HEK293 (cell line): ENCODE results near the gene CPNE4.

Experiments used
- CTCF ChIA-PET: fragments of 350-600 bp; formaldehyde crosslinking; extraction: SDS; loops from one replicate; lab custom pipeline; 2021; ENCODE audit warnings: antibody characterized with exemption; lab: Yijun Ruan, JAX
- POLR2A ChIA-PET: fragments of 300-600 bp; formaldehyde crosslinking; extraction: SDS; loops from one replicate; lab custom pipeline; 2020; ENCODE audit warnings: antibody characterized with exemption, inconsistent platforms; lab: Yijun Ruan, JAX
- H3K27ac ChIP-seq: fragments of 200-500 bp; sonication (Bioruptor generic); 2 replicates; pipeline ENCODE4 v1.5.1; 2014; ENCODE audit warnings: low read depth, low read length, control low read depth, inconsistent platforms; ENCODE audit errors: extremely low read depth
- H3K36me3 ChIP-seq, 2 experiments: fragments of 200-500 bp in 1 of 2; sonication (Bioruptor generic) in 1 of 2; 1 replicate in 1 of 2; 2 replicates in 1 of 2; pipeline ENCODE4 v1.5.1; 2014 to 2017; ENCODE audit warnings: inconsistent platforms in 2 of 2, low read length in 2 of 2; ENCODE audit not compliant: control insufficient read depth in 2 of 2, insufficient read depth in 1 of 2
- H3K4me1 ChIP-seq: fragments of 200-500 bp; sonication (Bioruptor generic); 2 replicates; pipeline ENCODE4 v1.5.1; 2014; ENCODE audit warnings: mild to moderate bottlenecking, low read length, inconsistent platforms; ENCODE audit not compliant: control insufficient read depth, insufficient read depth
- H3K4me3 ChIP-seq: 2 replicates; pipeline ENCODE4 v1.5.1; 2011; ENCODE audit warnings: low read depth, mild to moderate bottlenecking, control low read depth, low read length, moderate library complexity
- H3K9me3 ChIP-seq: fragments of 200-500 bp; sonication (Bioruptor generic); 2 replicates; pipeline ENCODE4 v1.5.1; 2014; ENCODE audit warnings: low read depth, low read length, inconsistent platforms; ENCODE audit not compliant: control insufficient read depth, insufficient read depth
- GLIS1 ChIP-seq: fragments of 450-650 bp; formaldehyde crosslinking; IDR thresholded peaks from 2 replicates; pipeline ENCODE4 v1.5.1; 2016; ENCODE audit warnings: missing biosample characterization, missing genetic modification characterization
- GLIS2 ChIP-seq: fragments of 450-650 bp; formaldehyde crosslinking; IDR thresholded peaks from 2 replicates; pipeline ENCODE4 v1.5.1; 2016; ENCODE audit warnings: missing biosample characterization, missing genetic modification characterization
- MEIS1 ChIP-seq: sonication (generic); formaldehyde crosslinking; IDR thresholded peaks from 2 replicates; pipeline ENCODE4 v1.8.1; 2022; ENCODE audit warnings: missing genetic modification reagents, mild to moderate bottlenecking, borderline replicate concordance
- SP2 ChIP-seq: fragments of 450-650 bp; formaldehyde crosslinking; IDR thresholded peaks from 2 replicates; pipeline ENCODE4 v1.5.1; 2016; ENCODE audit warnings: missing biosample characterization, missing genetic modification characterization
- ZNF10 ChIP-seq: fragments of 450-650 bp; formaldehyde crosslinking; IDR thresholded peaks from 2 replicates; pipeline ENCODE4 v1.5.1; 2017; ENCODE audit warnings: missing biosample characterization, missing genetic modification characterization
- ZNF169 ChIP-seq: fragments of 450-650 bp; formaldehyde crosslinking; IDR thresholded peaks from 2 replicates; pipeline ENCODE4 v1.5.1; 2016; ENCODE audit warnings: missing biosample characterization, missing genetic modification characterization
- ZNF174 ChIP-seq: fragments of 450-650 bp; formaldehyde crosslinking; IDR thresholded peaks from 2 replicates; pipeline ENCODE4 v1.5.0; 2017; ENCODE audit warnings: missing biosample characterization, mild to moderate bottlenecking, missing genetic modification characterization
- ZNF2 ChIP-seq: fragments of 450-650 bp; formaldehyde crosslinking; IDR thresholded peaks from 2 replicates; pipeline ENCODE4 v1.5.1; 2016; ENCODE audit warnings: missing biosample characterization, missing genetic modification characterization
- ZNF223 ChIP-seq: fragments of 450-650 bp; formaldehyde crosslinking; IDR thresholded peaks from 2 replicates; pipeline ENCODE4 v1.5.1; 2016; ENCODE audit warnings: missing biosample characterization, missing genetic modification characterization
- ZNF324 ChIP-seq: fragments of 450-650 bp; formaldehyde crosslinking; IDR thresholded peaks from 2 replicates; pipeline ENCODE4 v1.5.1; 2016; ENCODE audit warnings: missing biosample characterization, missing genetic modification characterization
- ZNF335 ChIP-seq: fragments of 450-650 bp; formaldehyde crosslinking; conservative IDR thresholded peaks from 2 replicates; pipeline ENCODE4 v1.5.1; 2016; ENCODE audit warnings: missing biosample characterization, missing genetic modification characterization
- ZNF350 ChIP-seq: fragments of 450-650 bp; formaldehyde crosslinking; IDR thresholded peaks from 2 replicates; pipeline ENCODE4 v1.5.0; 2017; ENCODE audit warnings: missing biosample characterization, mild to moderate bottlenecking, missing genetic modification characterization
- ZNF391 ChIP-seq: fragments of 450-650 bp; formaldehyde crosslinking; IDR thresholded peaks from 2 replicates; pipeline ENCODE4 v1.5.1; 2016; ENCODE audit warnings: low read depth, missing biosample characterization, missing genetic modification characterization, borderline replicate concordance
- ZNF404 ChIP-seq: fragments of 450-650 bp; formaldehyde crosslinking; IDR thresholded peaks from 2 replicates; pipeline ENCODE4 v1.5.1; 2017; ENCODE audit warnings: missing biosample characterization, missing genetic modification characterization
- ZNF521 ChIP-seq: fragments of 450-650 bp; formaldehyde crosslinking; IDR thresholded peaks from 2 replicates; pipeline ENCODE4 v1.5.1; 2017; ENCODE audit warnings: missing biosample characterization, mild to moderate bottlenecking, missing genetic modification characterization
- ZNF530 ChIP-seq: fragments of 450-650 bp; formaldehyde crosslinking; IDR thresholded peaks from 2 replicates; pipeline ENCODE4 v1.5.1; 2016; ENCODE audit warnings: low read depth, missing biosample characterization, missing genetic modification characterization
- ZNF544 ChIP-seq: fragments of 450-650 bp; formaldehyde crosslinking; IDR thresholded peaks from 2 replicates; pipeline ENCODE4 v1.5.0; 2017; ENCODE audit warnings: missing biosample characterization, missing genetic modification characterization
- ZNF548 ChIP-seq: fragments of 450-650 bp; formaldehyde crosslinking; IDR thresholded peaks from 2 replicates; pipeline ENCODE4 v1.5.1; 2016; ENCODE audit warnings: missing biosample characterization, missing genetic modification characterization
- ZNF560 ChIP-seq: fragments of 450-650 bp; formaldehyde crosslinking; IDR thresholded peaks from 2 replicates; pipeline ENCODE4 v1.5.1; 2017; ENCODE audit warnings: missing biosample characterization, missing genetic modification characterization, borderline replicate concordance
- ZNF660 ChIP-seq: fragments of 450-650 bp; IDR thresholded peaks from 2 replicates; pipeline ENCODE4 v1.5.1; 2018; ENCODE audit warnings: missing biosample characterization, mild to moderate bottlenecking, missing genetic modification characterization
- ZNF747 ChIP-seq: fragments of 450-650 bp; formaldehyde crosslinking; IDR thresholded peaks from 2 replicates; pipeline ENCODE4 v1.5.1; 2016; ENCODE audit warnings: missing biosample characterization, missing genetic modification characterization
- ZNF76 ChIP-seq: fragments of 450-650 bp; formaldehyde crosslinking; IDR thresholded peaks from 2 replicates; pipeline ENCODE4; 2016; ENCODE audit warnings: low read depth, missing biosample characterization, missing genetic modification characterization, borderline replicate concordance
- ZSCAN23 ChIP-seq: fragments of 450-650 bp; formaldehyde crosslinking; IDR thresholded peaks from 2 replicates; pipeline ENCODE4 v1.5.1; 2016; ENCODE audit warnings: missing biosample characterization, missing genetic modification characterization
- ZXDB ChIP-seq: fragments of 450-650 bp; formaldehyde crosslinking; IDR thresholded peaks from 2 replicates; pipeline ENCODE4 v1.5.1; 2016; ENCODE audit warnings: missing biosample characterization, missing genetic modification characterization
- TF ChIP-seq, protein P1 (sequence below): fragments of 450-650 bp; formaldehyde crosslinking; IDR thresholded peaks from 2 replicates; pipeline ENCODE4 v1.5.1; 2016; ENCODE audit warnings: missing biosample characterization, missing genetic modification characterization
- TF ChIP-seq, protein P2 (sequence below): fragments of 450-650 bp; formaldehyde crosslinking; IDR thresholded peaks from 2 replicates; pipeline ENCODE4 v1.5.1; 2016; ENCODE audit warnings: missing biosample characterization, missing genetic modification characterization
- TF ChIP-seq, protein P3 (sequence below): fragments of 450-650 bp; formaldehyde crosslinking; IDR thresholded peaks from 2 replicates; pipeline ENCODE4; 2016; ENCODE audit warnings: missing biosample characterization, missing genetic modification characterization
- TF ChIP-seq, protein P4 (sequence below): fragments of 450-650 bp; formaldehyde crosslinking; optimal IDR thresholded peaks from 2 replicates; pipeline ENCODE3; 2016; ENCODE audit warnings: missing biosample characterization, mild to moderate bottlenecking, missing genetic modification characterization

CPNE4 gene

DNA sequence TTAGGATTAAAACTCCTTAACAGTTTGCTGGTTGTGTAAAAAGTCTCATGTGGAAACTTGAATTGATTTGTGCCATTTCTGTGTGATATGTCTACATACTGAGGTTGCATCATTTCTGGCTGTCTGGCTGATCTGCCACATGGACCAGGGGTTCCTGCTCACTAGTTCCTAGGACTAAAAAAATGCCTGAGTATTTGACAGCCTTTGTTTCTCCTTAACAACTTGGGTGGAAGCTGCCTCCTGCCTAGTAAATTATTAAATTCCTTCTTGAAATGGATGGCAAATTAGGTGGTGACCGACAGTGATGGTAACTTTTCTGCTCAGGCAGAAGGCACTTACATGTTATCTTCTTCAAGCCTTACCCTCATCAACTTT lies 305.2 kb downstream of the CPNE4 start:
- CTCF ChIA-PET: interaction anchor here (0.7 kb wide), 1 partner anchor 206 kb away, joined by 3 read pairs; no protein-coding TSS in a partner anchor
- no peaks in the 10 kb centered on the region for H3K4me1 ChIP-seq

DNA sequence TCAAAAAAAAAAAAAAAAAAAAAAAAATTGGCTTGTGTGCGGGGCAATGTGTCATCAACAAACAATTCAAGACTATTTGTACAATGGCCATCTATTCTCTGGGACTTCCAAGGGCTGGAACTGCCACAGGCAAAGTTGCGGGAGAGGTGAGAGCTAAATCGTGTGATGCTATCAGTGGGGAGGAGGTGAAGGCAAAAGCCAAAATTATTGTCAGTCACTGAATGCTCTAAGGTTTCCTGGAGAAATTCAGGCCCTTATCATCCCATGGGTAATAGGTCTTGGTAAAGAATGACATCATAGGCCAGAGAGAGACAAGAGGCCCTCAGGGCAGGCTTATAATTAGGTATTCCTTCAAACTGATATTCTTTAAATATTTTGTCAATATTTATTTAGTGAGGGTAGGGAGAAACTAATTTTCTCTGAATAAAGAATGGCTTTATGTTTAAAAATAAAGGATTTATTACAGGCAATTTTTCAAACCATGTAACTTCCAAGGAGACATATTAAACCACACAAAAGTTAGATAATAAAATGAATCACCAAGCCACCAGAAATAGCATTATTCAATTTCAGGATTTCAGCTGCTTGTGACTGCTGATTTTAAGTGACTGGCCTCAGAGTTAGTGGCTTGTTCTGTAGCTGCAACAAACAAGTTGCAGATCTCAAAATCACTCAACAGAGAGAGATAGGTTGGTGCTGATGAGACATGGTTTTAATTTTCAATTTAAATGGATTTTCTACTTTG lies 305.7 kb downstream of the CPNE4 start:
- Histone ChIP-seq H3K9me3 (no peaks in the 10 kb centered on the region), H3K36me3 (no peaks in the 10 kb centered on the region), H3K4me1 (no peaks in the 10 kb centered on the region), H3K27ac (no peak overlapping the region), H3K4me3 (no peak overlapping the region)
- CTCF ChIA-PET: interaction anchor here (0.6 to 0.7 kb wide), 3 partner anchors 24 to 205 kb away, joined by 3 to 5 read pairs (median 4); no protein-coding TSS in a partner anchor
- POLR2A ChIA-PET: no interaction called here
- no peak for TF ChIP-seq ZNF169
- TF ChIP-seq ZNF10: no peak
- peak; percentile 17; the same call in 1 of the 2 replicates for TF ChIP-seq GLIS1 (tag by site-specific recombination)
- no peak for TF ChIP-seq GLIS2 (tag by site-specific recombination)
- TF ChIP-seq ZNF544: no peak
- no peak for TF ChIP-seq ZNF521
- no peak for TF ChIP-seq ZNF223
- TF ChIP-seq ZNF350 (tag by site-specific recombination): no peak
- 0 out of 2 replicates have a peak, but pooled peaks have one; percentile 30 for TF ChIP-seq ZXDB
- no peak for TF ChIP-seq ZNF548 (tag by site-specific recombination)
- TF ChIP-seq ZNF660: peak; percentile 72
- no peak for TF ChIP-seq MEIS1
- TF ChIP-seq, protein P1, sequence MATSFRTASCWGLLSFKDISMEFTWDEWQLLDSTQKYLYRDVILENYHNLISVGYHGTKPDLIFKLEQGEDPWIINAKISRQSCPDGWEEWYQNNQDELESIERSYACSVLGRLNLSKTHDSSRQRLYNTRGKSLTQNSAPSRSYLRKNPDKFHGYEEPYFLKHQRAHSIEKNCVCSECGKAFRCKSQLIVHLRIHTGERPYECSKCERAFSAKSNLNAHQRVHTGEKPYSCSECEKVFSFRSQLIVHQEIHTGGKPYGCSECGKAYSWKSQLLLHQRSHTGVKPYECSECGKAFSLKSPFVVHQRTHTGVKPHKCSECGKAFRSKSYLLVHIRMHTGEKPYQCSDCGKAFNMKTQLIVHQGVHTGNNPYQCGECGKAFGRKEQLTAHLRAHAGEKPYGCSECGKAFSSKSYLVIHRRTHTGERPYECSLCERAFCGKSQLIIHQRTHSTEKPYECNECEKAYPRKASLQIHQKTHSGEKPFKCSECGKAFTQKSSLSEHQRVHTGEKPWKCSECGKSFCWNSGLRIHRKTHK: no peak
- TF ChIP-seq ZNF530 (tag by site-specific recombination): no peak
- TF ChIP-seq, protein P2, sequence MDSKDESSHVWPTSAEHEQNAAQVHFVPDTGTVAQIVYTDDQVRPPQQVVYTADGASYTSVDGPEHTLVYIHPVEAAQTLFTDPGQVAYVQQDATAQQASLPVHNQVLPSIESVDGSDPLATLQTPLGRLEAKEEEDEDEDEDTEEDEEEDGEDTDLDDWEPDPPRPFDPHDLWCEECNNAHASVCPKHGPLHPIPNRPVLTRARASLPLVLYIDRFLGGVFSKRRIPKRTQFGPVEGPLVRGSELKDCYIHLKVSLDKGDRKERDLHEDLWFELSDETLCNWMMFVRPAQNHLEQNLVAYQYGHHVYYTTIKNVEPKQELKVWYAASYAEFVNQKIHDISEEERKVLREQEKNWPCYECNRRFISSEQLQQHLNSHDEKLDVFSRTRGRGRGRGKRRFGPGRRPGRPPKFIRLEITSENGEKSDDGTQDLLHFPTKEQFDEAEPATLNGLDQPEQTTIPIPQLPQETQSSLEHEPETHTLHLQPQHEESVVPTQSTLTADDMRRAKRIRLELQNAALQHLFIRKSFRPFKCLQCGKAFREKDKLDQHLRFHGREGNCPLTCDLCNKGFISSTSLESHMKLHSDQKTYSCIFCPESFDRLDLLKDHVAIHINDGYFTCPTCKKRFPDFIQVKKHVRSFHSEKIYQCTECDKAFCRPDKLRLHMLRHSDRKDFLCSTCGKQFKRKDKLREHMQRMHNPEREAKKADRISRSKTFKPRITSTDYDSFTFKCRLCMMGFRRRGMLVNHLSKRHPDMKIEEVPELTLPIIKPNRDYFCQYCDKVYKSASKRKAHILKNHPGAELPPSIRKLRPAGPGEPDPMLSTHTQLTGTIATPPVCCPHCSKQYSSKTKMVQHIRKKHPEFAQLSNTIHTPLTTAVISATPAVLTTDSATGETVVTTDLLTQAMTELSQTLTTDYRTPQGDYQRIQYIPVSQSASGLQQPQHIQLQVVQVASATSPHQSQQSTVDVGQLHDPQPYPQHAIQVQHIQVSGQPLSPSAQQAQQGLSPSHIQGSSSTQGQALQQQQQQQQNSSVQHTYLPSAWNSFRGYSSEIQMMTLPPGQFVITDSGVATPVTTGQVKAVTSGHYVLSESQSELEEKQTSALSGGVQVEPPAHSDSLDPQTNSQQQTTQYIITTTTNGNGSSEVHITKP (tag by site-specific recombination): peak; percentile 39; the same call in 1 of the 2 replicates
- no peak for TF ChIP-seq SP2 (tag by site-specific recombination)
- TF ChIP-seq ZNF747: no peak
- no peak for TF ChIP-seq ZNF560 (tag by site-specific recombination)
- TF ChIP-seq, protein P3, sequence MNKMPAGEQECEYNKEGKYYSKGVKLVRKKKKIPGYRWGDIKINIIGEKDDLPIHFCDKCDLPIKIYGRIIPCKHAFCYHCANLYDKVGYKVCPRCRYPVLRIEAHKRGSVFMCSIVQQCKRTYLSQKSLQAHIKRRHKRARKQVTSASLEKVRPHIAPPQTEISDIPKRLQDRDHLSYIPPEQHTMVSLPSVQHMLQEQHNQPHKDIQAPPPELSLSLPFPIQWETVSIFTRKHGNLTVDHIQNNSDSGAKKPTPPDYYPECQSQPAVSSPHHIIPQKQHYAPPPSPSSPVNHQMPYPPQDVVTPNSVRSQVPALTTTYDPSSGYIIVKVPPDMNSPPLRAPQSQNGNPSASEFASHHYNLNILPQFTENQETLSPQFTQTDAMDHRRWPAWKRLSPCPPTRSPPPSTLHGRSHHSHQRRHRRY (tag by site-specific recombination): no peak
- TF ChIP-seq, protein P4, sequence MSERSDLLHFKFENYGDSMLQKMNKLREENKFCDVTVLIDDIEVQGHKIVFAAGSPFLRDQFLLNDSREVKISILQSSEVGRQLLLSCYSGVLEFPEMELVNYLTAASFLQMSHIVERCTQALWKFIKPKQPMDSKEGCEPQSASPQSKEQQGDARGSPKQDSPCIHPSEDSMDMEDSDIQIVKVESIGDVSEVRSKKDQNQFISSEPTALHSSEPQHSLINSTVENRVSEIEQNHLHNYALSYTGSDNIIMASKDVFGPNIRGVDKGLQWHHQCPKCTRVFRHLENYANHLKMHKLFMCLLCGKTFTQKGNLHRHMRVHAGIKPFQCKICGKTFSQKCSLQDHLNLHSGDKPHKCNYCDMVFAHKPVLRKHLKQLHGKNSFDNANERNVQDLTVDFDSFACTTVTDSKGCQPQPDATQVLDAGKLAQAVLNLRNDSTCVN (tag by site-specific recombination): no peak
- no peak for TF ChIP-seq ZNF76 (tag by site-specific recombination)
- TF ChIP-seq ZSCAN23 (tag by site-specific recombination): no peak
- no peak for TF ChIP-seq ZNF404 (tag by site-specific recombination)
- no peak for TF ChIP-seq ZNF2 (tag by site-specific recombination)
- no peak for TF ChIP-seq ZNF324 (tag by site-specific recombination)

More for the DNA sequence above, 305.2 kb downstream of the CPNE4 start:
- H3K27ac ChIP-seq: no peak overlapping the region
- no peak for TF ChIP-seq ZNF391
- no peak for TF ChIP-seq ZNF174 (tag by site-specific recombination)
- TF ChIP-seq ZNF335 (tag by site-specific recombination): peak; percentile 89
- no peak overlapping the region for H3K4me3 ChIP-seq
- POLR2A ChIA-PET: no interaction called here
- H3K9me3 ChIP-seq: no peaks in the 10 kb centered on the region
- H3K36me3 ChIP-seq: no peaks in the 10 kb centered on the region
